H1 (cell line): ENCODE measurements around the gene HIVEP2. TPM values are rescaled to one million over a fixed set of nuclear protein-coding genes. Genes with fewer than 3 reads are reported as not detected.

Source experiments
- CTCF ChIA-PET: fragments of 300-600 bp; sonication (Branson Sonifier 250); formaldehyde crosslinking; loops from one replicate; lab custom pipeline; 2021; ENCODE audit not compliant: partially characterized antibody; lab: Charles Lee
- POLR2A ChIA-PET: fragments of 300-600 bp; sonication (Branson Sonifier 250); formaldehyde crosslinking; loops from one replicate; lab custom pipeline; 2021; ENCODE audit warnings: inconsistent platforms; ENCODE audit not compliant: partially characterized antibody; lab: Charles Lee
- DNase-seq, 2 experiments: peaks; one replicate each; pipeline versions ENCODE4 v3.0.0 to v3.0.0-alpha.2; 2010 to 2022; ENCODE audit warnings: low spot score in 2 of 2, low read depth in 1 of 2, mixed read lengths in 1 of 2
- FAIRE-seq: peaks from 2 replicates; lab custom pipeline; 2011; peaks lifted over from hg19 to GRCh38; lab: Jason Lieb, UNC
- H2AFZ ChIP-seq: 2 replicates; pipeline ENCODE4 v1.8.1; 2012; ENCODE audit warnings: low read length, inconsistent platforms
- H2AK5ac ChIP-seq: 2 replicates; pipeline ENCODE4 v1.6.1; 2013; ENCODE audit warnings: low read depth, low read length
- H2BK120ac ChIP-seq: replicated peaks from 2 replicates; pipeline ENCODE3; 2013; ENCODE audit warnings: low read depth, low read length, inconsistent platforms
- H2BK12ac ChIP-seq: 2 replicates; pipeline ENCODE4 v1.6.1; 2013; ENCODE audit warnings: low read depth, low read length
- H2BK15ac ChIP-seq: 2 replicates; pipeline ENCODE4 v1.6.1; 2013; ENCODE audit warnings: low read length
- H2BK20ac ChIP-seq: 2 replicates; pipeline ENCODE4 v1.6.1; 2013; ENCODE audit warnings: low read length
- H2BK5ac ChIP-seq: 2 replicates; pipeline ENCODE4 v1.6.1; 2013; ENCODE audit warnings: low read depth, low read length
- H3K14ac ChIP-seq: 2 replicates; pipeline ENCODE4 v1.6.1; 2013; ENCODE audit warnings: inconsistent platforms; ENCODE audit not compliant: insufficient read length
- H3K18ac ChIP-seq: 2 replicates; pipeline ENCODE4 v1.6.1; 2013; ENCODE audit warnings: low read length; ENCODE audit errors: extremely low read depth
- H3K23ac ChIP-seq: 2 replicates; pipeline ENCODE4 v1.6.1; 2013; ENCODE audit warnings: inconsistent platforms; ENCODE audit not compliant: insufficient read length
- H3K23me2 ChIP-seq: 2 replicates; pipeline ENCODE4 v1.6.1; 2013; ENCODE audit warnings: low read depth, low read length
- H3K27ac ChIP-seq: 2 replicates; pipeline ENCODE4 v1.6.1; 2011; ENCODE audit warnings: low read depth, low read length, inconsistent platforms
- H3K27me3 ChIP-seq, 4 experiments: replicated peaks in 1 of 4; 1 replicate in 1 of 4; 2 replicates in 3 of 4; pipeline versions ENCODE4 v1.6.1 to v1.8.1; 2011 to 2013; ENCODE audit warnings: low read length in 3 of 4, mild to moderate bottlenecking in 3 of 4, inconsistent platforms in 2 of 4, mixed read lengths in 2 of 4, moderate library complexity in 1 of 4; ENCODE audit not compliant: control insufficient read depth in 3 of 4, insufficient read depth in 3 of 4; ENCODE audit errors: extremely low read depth in 1 of 4
- H3K36me3 ChIP-seq, 4 experiments: 2 replicates each; pipeline versions ENCODE4 v1.6.1 to v1.8.1; 2011 to 2013; ENCODE audit warnings: mild to moderate bottlenecking in 4 of 4, low read length in 3 of 4, moderate library complexity in 2 of 4, control low read depth in 1 of 4, inconsistent platforms in 1 of 4; ENCODE audit not compliant: insufficient read depth in 4 of 4, control insufficient read depth in 2 of 4
- H3K4ac ChIP-seq: replicated peaks from 2 replicates; pipeline ENCODE3; 2013; ENCODE audit warnings: low read length, low read depth, mixed read lengths, inconsistent platforms; ENCODE audit not compliant: insufficient read length
- H3K4me1 ChIP-seq, 4 experiments: replicated peaks in 1 of 4; 1 replicate in 1 of 4; 2 replicates in 3 of 4; pipeline versions ENCODE4 v1.6.1 to v1.8.1; 2011 to 2013; ENCODE audit warnings: low read length in 3 of 4, inconsistent platforms in 2 of 4, mixed read lengths in 1 of 4; ENCODE audit not compliant: insufficient read depth in 4 of 4, control insufficient read depth in 3 of 4
- H3K4me2 ChIP-seq, 2 experiments: 2 replicates each; pipeline versions ENCODE4 v1.6.1 to v1.8.1; 2011 to 2013; ENCODE audit warnings: low read depth in 2 of 2, low read length in 2 of 2, control low read depth in 1 of 2, inconsistent platforms in 1 of 2, mild to moderate bottlenecking in 1 of 2; ENCODE audit not compliant: insufficient read depth in 1 of 2
- H3K4me3 ChIP-seq, 4 experiments: fragments of 200-600, 300-600 bp in 1 of 4; sonication (generic), shearing (Covaris generic), sonication (Bioruptor Twin) in 1 of 4; 2 replicates each; pipeline versions ENCODE4 v1.5.1 to v1.8.1; 2011 to 2016; ENCODE audit warnings: low read length in 4 of 4, low read depth in 3 of 4, control low read depth in 2 of 4, inconsistent platforms in 2 of 4, mild to moderate bottlenecking in 2 of 4, mixed read lengths in 1 of 4, moderate library complexity in 1 of 4; ENCODE audit not compliant: insufficient read depth in 2 of 4; ENCODE audit errors: extremely low read depth in 1 of 4
- H3K56ac ChIP-seq: replicated peaks from 2 replicates; pipeline ENCODE3; 2013; ENCODE audit warnings: low read depth, mild to moderate bottlenecking, mixed read lengths, low read length, inconsistent platforms; ENCODE audit not compliant: insufficient read length
- H3K79me1 ChIP-seq: 2 replicates; pipeline ENCODE4 v1.6.1; 2013; ENCODE audit warnings: low read depth, low read length, control low read depth
- H3K79me2 ChIP-seq, 2 experiments: 2 replicates each; pipeline versions ENCODE4 v1.6.1 to v1.8.1; 2012 to 2013; ENCODE audit warnings: low read length in 2 of 2, mild to moderate bottlenecking in 2 of 2, inconsistent platforms in 1 of 2; ENCODE audit not compliant: insufficient read depth in 2 of 2, control insufficient read depth in 1 of 2
- H3K9ac ChIP-seq, 4 experiments: replicated peaks in 1 of 4; 1 replicate in 1 of 4; 2 replicates in 3 of 4; pipeline versions ENCODE4 v1.6.1 to v1.8.1; 2011 to 2013; ENCODE audit warnings: low read depth in 3 of 4, low read length in 3 of 4, control low read depth in 2 of 4, mild to moderate bottlenecking in 2 of 4, moderate library complexity in 2 of 4, inconsistent platforms in 1 of 4; ENCODE audit errors: extremely low read depth in 1 of 4
- H3K9me3 ChIP-seq, 2 experiments: 2 replicates each; pipeline versions ENCODE4 v1.6.1 to v1.8.1; 2012 to 2013; ENCODE audit warnings: mild to moderate bottlenecking in 2 of 2, moderate library complexity in 2 of 2, control low read depth in 1 of 2, inconsistent platforms in 1 of 2, low read depth in 1 of 2, low read length in 1 of 2, mixed read lengths in 1 of 2; ENCODE audit not compliant: insufficient read depth in 2 of 2
- H4K20me1 ChIP-seq, 2 experiments: replicated peaks in 1 of 2; 2 replicates each; pipeline versions ENCODE3 to v1.8.1; 2011 to 2013; ENCODE audit warnings: inconsistent platforms in 2 of 2, low read length in 2 of 2, mild to moderate bottlenecking in 1 of 2; ENCODE audit not compliant: insufficient read depth in 2 of 2, control insufficient read depth in 1 of 2
- H4K5ac ChIP-seq: 2 replicates; pipeline ENCODE4 v1.6.1; 2013; ENCODE audit warnings: low read length, low read depth, mixed read lengths, inconsistent platforms; ENCODE audit not compliant: insufficient read length
- H4K8ac ChIP-seq: 2 replicates; pipeline ENCODE4 v1.8.0; 2013; ENCODE audit warnings: mild to moderate bottlenecking, moderate library complexity, low read length, inconsistent platforms; ENCODE audit not compliant: insufficient read depth; ENCODE audit errors: extremely low read depth
- H4K91ac ChIP-seq: replicated peaks from 2 replicates; pipeline ENCODE3; 2013; ENCODE audit warnings: low read length, mixed read lengths, inconsistent platforms; ENCODE audit not compliant: insufficient read length
- BRCA1 ChIP-seq: IDR thresholded peaks from 2 replicates; pipeline ENCODE4 v1.6.1; 2012; ENCODE audit warnings: low read depth, low read length, improper control_type of control experiment
- NRF1 ChIP-seq: IDR thresholded peaks from 2 replicates; pipeline ENCODE4 v1.6.1; 2011; ENCODE audit warnings: mild to moderate bottlenecking, low read depth, low read length, improper control_type of control experiment
- POLR2AphosphoS5 ChIP-seq: IDR thresholded peaks from 2 replicates; pipeline ENCODE4 v1.6.1; 2011; ENCODE audit warnings: low read depth, low read length
- WGBS, 2 experiments: shearing (Covaris generic) in 1 of 2; methylation state at CpG; one replicate each; pipeline versions ENCODE4 v1.1.6 to v1.1.7; 2013 to 2015; ENCODE audit warnings: low lambda C conversion rate in 2 of 2, mixed read lengths in 2 of 2, inconsistent platforms in 1 of 2, low coverage in 1 of 2, missing lambda C conversion rate in 1 of 2; ENCODE audit not compliant: insufficient replicate concordance in 2 of 2, insufficient coverage in 1 of 2, insufficient read length in 1 of 2; ENCODE audit errors: extremely low coverage in 1 of 2, missing lambda C conversion rate in 1 of 2; 5-methylcytosine and 5-hydroxymethylcytosine counted together
- polyA plus RNA-seq, 7 experiments: library from polyadenylated mRNA; depleted of rRNA in 3 of 7; stranded (reverse) in 5 of 7; unstranded in 2 of 7; fragments of >200 nt in 5 of 7; fragments of 200-250 nt in 2 of 7; gene quantifications; 1 replicate in 5 of 7; 2 replicates in 1 of 7; 4 replicates in 1 of 7; pipeline versions ENCODE4 v1.2.1 to v1.2.3, GENCODE V29; 2011 to 2013; ENCODE audit warnings: missing spikeins in 2 of 7, mixed read lengths in 2 of 7
- total RNA-seq: library from RNA; stranded (reverse); fragmentation: NEBNext Ultra II Directional; extraction: Animal tissue kit (Norgen Biotek cat#: 25700); gene quantifications from 2 replicates; pipeline ENCODE4 v1.2.1, GENCODE V29; 2021
- TF ChIP-seq, protein P1 (sequence below): IDR thresholded peaks from 2 replicates; pipeline ENCODE4 v1.6.1; 2012; ENCODE audit warnings: low read length, inconsistent platforms

HIVEP2 gene
- total and polyA plus RNA-seq, 2 of the 8 experiments (the other 6 are each of a cell fraction or from before 2014, with no cell fraction given): 2.2 to 6.1 TPM

GRCh38 chr6:142880201-142880600, 64.8 kb downstream of the HIVEP2 start:
- Histone ChIP-seq H3K79me2 (no peaks in the 10 kb centered on the region; a peak in 1 of 4 replicates), H3K18ac (no peak overlapping the region), H3K14ac (no peak overlapping the region), H2BK20ac (no peak overlapping the region), H3K9ac (no peak overlapping the region), H3K4ac (no peak overlapping the region), H2BK5ac (no peak overlapping the region), H3K23ac (no peak overlapping the region), H3K4me3 (no peak overlapping the region), H3K27ac (no peak overlapping the region), H3K4me2 (no peak overlapping the region), H3K23me2 (no peaks in the 10 kb centered on the region), H4K8ac (no peak overlapping the region), H2BK120ac (no peak overlapping the region), H2BK15ac (no peak overlapping the region), H4K91ac (no peak overlapping the region), H4K20me1 (no peaks in the 10 kb centered on the region), H3K9me3 (no peaks in the 10 kb centered on the region), H2BK12ac (no peak overlapping the region), H2AK5ac (no peak overlapping the region), H2AFZ (no peak overlapping the region), H4K5ac (no peak overlapping the region), H3K56ac (no peak overlapping the region), H3K27me3 (no peaks in the 10 kb centered on the region), H3K79me1 (no peaks in the 10 kb centered on the region; the same call in 1 of the 2 replicates), H3K4me1 (peaks cover 4 to 17% (median 7%) of the 10 kb centered on the region in 4 experiments; a peak in 5 of 7 replicates), H3K36me3 (no peaks in the 10 kb centered on the region)
- ChIA-PET POLR2A (no interaction called here), CTCF (no interaction called here)
- WGBS, 2 experiments: 91% methylated on average over 2 of the region's 2 CpGs; no CpG with 5 or more reads in 1 of the 2 experiments
- DNase-seq (no peak), FAIRE-seq (no peak)
- TF ChIP-seq, protein P1, sequence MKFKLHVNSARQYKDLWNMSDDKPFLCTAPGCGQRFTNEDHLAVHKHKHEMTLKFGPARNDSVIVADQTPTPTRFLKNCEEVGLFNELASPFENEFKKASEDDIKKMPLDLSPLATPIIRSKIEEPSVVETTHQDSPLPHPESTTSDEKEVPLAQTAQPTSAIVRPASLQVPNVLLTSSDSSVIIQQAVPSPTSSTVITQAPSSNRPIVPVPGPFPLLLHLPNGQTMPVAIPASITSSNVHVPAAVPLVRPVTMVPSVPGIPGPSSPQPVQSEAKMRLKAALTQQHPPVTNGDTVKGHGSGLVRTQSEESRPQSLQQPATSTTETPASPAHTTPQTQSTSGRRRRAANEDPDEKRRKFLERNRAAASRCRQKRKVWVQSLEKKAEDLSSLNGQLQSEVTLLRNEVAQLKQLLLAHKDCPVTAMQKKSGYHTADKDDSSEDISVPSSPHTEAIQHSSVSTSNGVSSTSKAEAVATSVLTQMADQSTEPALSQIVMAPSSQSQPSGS: no peak
- no peak for TF ChIP-seq NRF1
- TF ChIP-seq BRCA1: no peak
- no peak for TF ChIP-seq POLR2AphosphoS5
